DOHH2 (cell line): ENCODE results near the gene AADACL2.

Experiments
- H3F3A ChIP-seq: fragments of 200-600 bp; sonication (generic), shearing (Covaris generic); 2 replicates; pipeline ENCODE4 v1.6.0; 2016; ENCODE audit warnings: antibody characterized with exemption, mild to moderate bottlenecking; ENCODE audit not compliant: control insufficient read depth, insufficient read depth
- H3K27ac ChIP-seq: fragments of 200-600 bp; sonication (generic); 2 replicates; pipeline ENCODE4 v1.5.1; 2014; ENCODE audit warnings: low read depth, mild to moderate bottlenecking, low read length, moderate library complexity
- H3K27me3 ChIP-seq: fragments of 200-600 bp; sonication (generic); 2 replicates; pipeline ENCODE4 v1.6.1; 2014; ENCODE audit warnings: mild to moderate bottlenecking, low read length, mixed read lengths; ENCODE audit not compliant: control insufficient read depth
- H3K36me3 ChIP-seq: fragments of 200-600 bp; sonication (generic); 2 replicates; pipeline ENCODE4 v1.6.1; 2014; ENCODE audit warnings: mild to moderate bottlenecking, low read length, moderate library complexity, mixed read lengths; ENCODE audit not compliant: control insufficient read depth
- H3K4me1 ChIP-seq: fragments of 200-600 bp; sonication (generic); 2 replicates; pipeline ENCODE4 v1.6.1; 2014; ENCODE audit warnings: mild to moderate bottlenecking, low read length, mixed read lengths; ENCODE audit not compliant: control insufficient read depth
- H3K4me2 ChIP-seq: fragments of 200-600 bp; sonication (generic); 2 replicates; pipeline ENCODE4 v1.6.0; 2014; ENCODE audit warnings: mild to moderate bottlenecking, low read length, moderate library complexity
- H3K4me3 ChIP-seq: fragments of 200-600 bp; sonication (generic); 2 replicates; pipeline ENCODE4 v1.5.1; 2014; ENCODE audit warnings: mild to moderate bottlenecking, low read length, mixed read lengths
- H3K79me2 ChIP-seq: fragments of 200-600 bp; sonication (generic); 2 replicates; pipeline ENCODE4 v1.6.1; 2014; ENCODE audit warnings: mild to moderate bottlenecking, low read length, mixed read lengths; ENCODE audit not compliant: control insufficient read depth
- H3K9me2 ChIP-seq: fragments of 200-600 bp; sonication (generic); replicated peaks from 2 replicates; pipeline ENCODE4 v1.6.1; 2014; ENCODE audit warnings: mild to moderate bottlenecking, low read length, mixed read lengths; ENCODE audit not compliant: control insufficient read depth
- H3K9me3 ChIP-seq: fragments of 200-600 bp; sonication (generic); 2 replicates; pipeline ENCODE4 v1.6.1; 2014; ENCODE audit warnings: antibody characterized with exemption, low read length, mixed read lengths; ENCODE audit not compliant: control insufficient read depth, insufficient read depth
- H4K20me1 ChIP-seq: fragments of 200-600 bp; sonication (generic); 2 replicates; pipeline ENCODE4 v1.6.0; 2014; ENCODE audit warnings: low read depth, mild to moderate bottlenecking, antibody characterized with exemption, low read length, moderate library complexity; ENCODE audit not compliant: control insufficient read depth, insufficient read depth
- CTCF ChIP-seq: fragments of 200-600 bp; sonication (generic); IDR thresholded peaks from one replicate; pipeline ENCODE4 v1.5.1; 2014; ENCODE audit warnings: antibody characterized with exemption, mild to moderate bottlenecking, low read depth, low read length; ENCODE audit not compliant: poor library complexity, severe bottlenecking
- EZH2phosphoT487 ChIP-seq: fragments of 200-600 bp; sonication (generic); IDR thresholded peaks from 2 replicates; pipeline ENCODE4 v1.6.1; 2017; ENCODE audit warnings: borderline replicate concordance, mild to moderate bottlenecking, antibody characterized with exemption, low read length, moderate library complexity, mixed read lengths

The AADACL2 gene

DNA sequence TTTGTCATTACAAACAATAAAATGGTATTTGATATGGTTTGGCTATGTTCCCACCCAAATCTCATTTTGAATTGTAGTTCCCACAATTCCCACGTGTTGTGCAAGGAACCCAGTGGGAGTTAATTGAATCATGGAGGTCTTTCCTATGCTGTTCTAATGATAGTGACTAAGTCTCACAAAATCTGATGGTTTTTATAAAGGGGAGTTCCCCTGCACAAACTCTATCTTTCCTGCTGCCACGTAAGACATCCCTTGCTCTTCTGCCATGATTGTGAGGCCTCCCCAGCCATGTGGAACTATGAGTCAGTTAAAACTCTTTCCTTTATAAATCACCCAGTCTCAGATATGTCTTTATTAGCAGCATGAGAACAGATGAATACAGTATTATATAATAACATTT lies 64.7 kb downstream of the AADACL2 start:
- Histone ChIP-seq H3F3A (no peaks in the 10 kb centered on the region), H3K79me2 (no peaks in the 10 kb centered on the region), H3K4me3 (no peak overlapping the region), H3K9me3 (no peaks in the 10 kb centered on the region), H3K27me3 (peaks cover 2% of the 10 kb centered on the region; the same call in 1 of the 2 replicates), H4K20me1 (no peaks in the 10 kb centered on the region), H3K4me2 (no peak overlapping the region), H3K9me2 (no peaks in the 10 kb centered on the region), H3K27ac (no peak overlapping the region), H3K36me3 (no peaks in the 10 kb centered on the region), H3K4me1 (no peaks in the 10 kb centered on the region)
- no peak for TF ChIP-seq CTCF
- no peak for TF ChIP-seq EZH2phosphoT487

DNA sequence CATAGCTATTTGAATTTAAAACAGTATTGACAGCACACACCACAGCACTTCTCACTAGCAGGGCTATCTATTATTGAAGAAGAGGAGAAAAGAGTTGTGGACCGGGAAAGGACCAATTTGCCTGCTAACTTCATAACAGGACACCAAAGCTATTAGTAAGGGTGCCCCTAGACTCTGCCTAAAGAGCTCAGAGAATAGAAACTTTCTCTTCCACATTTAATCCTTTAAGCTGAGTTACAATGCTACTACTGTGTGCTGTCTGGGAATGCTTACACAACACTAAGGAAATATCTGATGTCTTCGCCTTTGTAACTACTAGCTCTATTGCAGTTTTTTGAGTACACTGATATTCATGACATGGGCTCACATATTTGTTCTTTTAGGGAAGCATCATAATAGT lies 66.7 kb downstream of the AADACL2 start:
- H3K9me2 ChIP-seq, result no peaks in the 10 kb centered on the region

GRCh38 chr3:151804267-151804666 lies 70.5 kb downstream of the AADACL2 start:
- no peaks in the 10 kb centered on the region for H3K36me3 ChIP-seq
- TF ChIP-seq CTCF, result no peak
- TF ChIP-seq EZH2phosphoT487, result no peak
- H3K4me3 ChIP-seq, result no peak overlapping the region
- no peak overlapping the region for H3K4me2 ChIP-seq
- no peaks in the 10 kb centered on the region for H4K20me1 ChIP-seq
- H3K27me3 ChIP-seq, result peaks cover 2% of the 10 kb centered on the region; the same call in 1 of the 2 replicates
- no peaks in the 10 kb centered on the region for H3K9me2 ChIP-seq
- no peaks in the 10 kb centered on the region for H3K79me2 ChIP-seq
- H3F3A ChIP-seq, result no peaks in the 10 kb centered on the region
- H3K27ac ChIP-seq, result no peak overlapping the region
- H3K9me3 ChIP-seq, result 0 out of 2 replicates have a peak, but pooled peaks cover 5% of the 10 kb centered on the region
- H3K4me1 ChIP-seq, result no peaks in the 10 kb centered on the region

More for the DNA sequence above, 66.7 kb downstream of the AADACL2 start:
- Histone ChIP-seq H3K27me3 (peaks cover 2% of the 10 kb centered on the region; the same call in 1 of the 2 replicates), H3K4me3 (no peak overlapping the region), H3K4me1 (no peaks in the 10 kb centered on the region), H3K79me2 (no peaks in the 10 kb centered on the region), H3K9me3 (no peaks in the 10 kb centered on the region), H3K36me3 (no peaks in the 10 kb centered on the region), H3K4me2 (no peak overlapping the region), H3F3A (no peaks in the 10 kb centered on the region), H3K27ac (no peak overlapping the region), H4K20me1 (no peaks in the 10 kb centered on the region)
- TF ChIP-seq CTCF (no peak), EZH2phosphoT487 (no peak)
